MCF 10A (cell line): ENCODE data around the gene MS4A7. TPM values are rescaled to one million over a fixed set of nuclear protein-coding genes. Genes with fewer than 3 reads are reported as not detected.

Experiments
- BruUV-seq: library from RNA; stranded (reverse); fragments of 400-500 nt; replicated peaks from 2 replicates; lab custom pipeline; 2021; lab: Mats Ljungman, UMichigan
- CTCF ChIA-PET: fragments of 300-600 bp; sonication (Branson Sonifier 250); formaldehyde crosslinking; extraction: SDS; loops from one replicate; lab custom pipeline; 2021; ENCODE audit warnings: antibody characterized with exemption, inconsistent platforms; lab: Yijun Ruan, JAX
- POLR2A ChIA-PET: fragments of 300-600, 350-650 bp; sonication (Branson Sonifier 250); formaldehyde crosslinking; extraction: SDS; loops from one replicate; lab custom pipeline; 2020; ENCODE audit warnings: antibody characterized with exemption, inconsistent platforms; lab: Yijun Ruan, JAX
- DNase-seq: peaks from one replicate; pipeline ENCODE4 v3.0.0-alpha.2; 2018; ENCODE audit not compliant: unreplicated experiment
- H3K27ac Mint-ChIP-seq: one replicate; pipeline ENCODE4 v1.8.0; 2022; ENCODE audit warnings: mild to moderate bottlenecking, low read depth, mixed read lengths; ENCODE audit not compliant: unreplicated experiment
- H3K27me3 Mint-ChIP-seq: one replicate; pipeline ENCODE4 v1.8.0; 2022; ENCODE audit warnings: mixed read lengths; ENCODE audit not compliant: insufficient read depth, unreplicated experiment
- H3K36me3 Mint-ChIP-seq: one replicate; pipeline ENCODE4 v1.8.0; 2022; ENCODE audit warnings: mild to moderate bottlenecking, moderate library complexity, mixed read lengths; ENCODE audit not compliant: insufficient read depth, unreplicated experiment
- H3K4me1 Mint-ChIP-seq: one replicate; pipeline ENCODE4 v1.8.0; 2022; ENCODE audit warnings: mixed read lengths; ENCODE audit not compliant: insufficient read depth, unreplicated experiment
- H3K4me3 Mint-ChIP-seq: one replicate; pipeline ENCODE4 v1.8.0; 2022; ENCODE audit warnings: mild to moderate bottlenecking, moderate library complexity, mixed read lengths; ENCODE audit not compliant: unreplicated experiment
- H3K9me3 Mint-ChIP-seq: one replicate; pipeline ENCODE4 v1.8.0; 2022; ENCODE audit warnings: mixed read lengths; ENCODE audit not compliant: unreplicated experiment
- CTCF ChIP-seq: fragments of 200-600 bp; IDR thresholded peaks from one replicate; pipeline ENCODE4 v1.8.0; 2022; ENCODE audit warnings: antibody characterized with exemption, mild to moderate bottlenecking; ENCODE audit not compliant: unreplicated experiment
- intact Hi-C: fragments of 100-400 bp; cut with micrococcal nuclease; formaldehyde crosslinking; loops from 2 replicates; pipeline ENCODE4 v1.14.1; 2022
- total RNA-seq: library from RNA; stranded (reverse); gene quantifications from 2 replicates; pipeline ENCODE4 v1.2.3, GENCODE V29; 2022

MS4A7 gene
- total RNA-seq, 1 experiment from 2014 or later, result not detected

GRCh38 chr11:60357771-60358170 lies 20.6 kb upstream of the MS4A7 start:
- BruUV-seq, result no TSS peak
- peaks cover 1% of the 10 kb centered on the region for H3K27me3 Mint-ChIP-seq
- H3K27ac Mint-ChIP-seq, result no peak overlapping the region

GRCh38 chr11:60360621-60361020 lies 17.7 kb upstream of the MS4A7 start:
- no peak for DNase-seq

More at GRCh38 chr11:60357771-60358170, 20.6 kb upstream of the MS4A7 start:
- no peaks in the 10 kb centered on the region for H3K9me3 Mint-ChIP-seq
- CTCF ChIA-PET, result no interaction called here
- intact Hi-C loops, result no loop called here
- TF ChIP-seq CTCF, result no peak
- H3K36me3 Mint-ChIP-seq, result no peaks in the 10 kb centered on the region
- no peaks in the 10 kb centered on the region for H3K4me1 Mint-ChIP-seq
- POLR2A ChIA-PET, result no interaction called here
- no peak overlapping the region for H3K4me3 Mint-ChIP-seq
- DNase-seq, result no peak

GRCh38 chr11:60362241-60362640 lies 16.1 kb upstream of the MS4A7 start:
- ChIA-PET CTCF (interaction anchor here (0.6 to 4.8 kb wide), 15 partner anchors 8 to 539 kb away, joined by 3 to 87 read pairs (median 4); no protein-coding TSS in a partner anchor), POLR2A (interaction anchor here (1.0 kb wide), 1 partner anchor 96 kb away, joined by 4 read pairs; no protein-coding TSS in a partner anchor)
- H3K27ac Mint-ChIP-seq, result no peak overlapping the region
- no peaks in the 10 kb centered on the region for H3K9me3 Mint-ChIP-seq
- H3K4me1 Mint-ChIP-seq, result peaks cover 8% of the 10 kb centered on the region
- H3K27me3 Mint-ChIP-seq, result peaks cover 30% of the 10 kb centered on the region
- no peak overlapping the region for H3K4me3 Mint-ChIP-seq
- H3K36me3 Mint-ChIP-seq, result no peaks in the 10 kb centered on the region
- intact Hi-C loops, result loop anchor here (2.0 to 5.0 kb wide), 2 partner anchors 125 to 395 kb away; partner anchors contain the start of gene MS4A15
- no peak for TF ChIP-seq CTCF
- no TSS peak for BruUV-seq
- no peak for DNase-seq

More at GRCh38 chr11:60360621-60361020, 17.7 kb upstream of the MS4A7 start:
- BruUV-seq, result no TSS peak
- H3K4me1 Mint-ChIP-seq, result peaks cover 8% of the 10 kb centered on the region
- peaks cover 30% of the 10 kb centered on the region for H3K27me3 Mint-ChIP-seq
- no peaks in the 10 kb centered on the region for H3K9me3 Mint-ChIP-seq
- TF ChIP-seq CTCF, result no peak
- H3K36me3 Mint-ChIP-seq, result no peaks in the 10 kb centered on the region
- H3K27ac Mint-ChIP-seq, result no peak overlapping the region
- intact Hi-C loops, result loop anchor here (5.0 kb wide), 1 partner anchor 127 kb away; no protein-coding TSS in a partner anchor
- POLR2A ChIA-PET, result no interaction called here
- CTCF ChIA-PET, result interaction anchor here (0.6 to 1.5 kb wide), 6 partner anchors 9 to 1700 kb away, joined by 3 to 7 read pairs (median 4); no protein-coding TSS in a partner anchor
- no peak overlapping the region for H3K4me3 Mint-ChIP-seq

GRCh38 chr11:60363542-60364470 lies 14.5 kb upstream of the MS4A7 start:
- no peaks in the 10 kb centered on the region for H3K36me3 Mint-ChIP-seq

More at GRCh38 chr11:60363542-60364470, 14.5 kb upstream of the MS4A7 start:
- DNase-seq, result peak; percentile 77
- ChIA-PET CTCF (interaction anchor here (0.5 to 4.8 kb wide), 54 partner anchors 9 to 823 kb away, joined by 3 to 87 read pairs (median 4); partner anchors contain the start of genes MS4A1, MS4A15 and MS4A6A), POLR2A (interaction anchor here (0.7 kb wide), 1 partner anchor 17 kb away, joined by 3 read pairs; no protein-coding TSS in a partner anchor)
- peaks cover 30% of the 10 kb centered on the region for H3K27me3 Mint-ChIP-seq
- no TSS peak for BruUV-seq
- peak; percentile 79 for TF ChIP-seq CTCF
- H3K27ac Mint-ChIP-seq, result no peak overlapping the region
- H3K9me3 Mint-ChIP-seq, result no peaks in the 10 kb centered on the region
- H3K4me1 Mint-ChIP-seq, result peaks cover 8% of the 10 kb centered on the region
- H3K4me3 Mint-ChIP-seq, result no peak overlapping the region
- intact Hi-C loops, result loop anchor here (1.0 to 5.0 kb wide), 3 partner anchors 123 to 393 kb away; partner anchors contain the start of gene MS4A15
